ENCODE results near the gene RGL3.

DNA sequence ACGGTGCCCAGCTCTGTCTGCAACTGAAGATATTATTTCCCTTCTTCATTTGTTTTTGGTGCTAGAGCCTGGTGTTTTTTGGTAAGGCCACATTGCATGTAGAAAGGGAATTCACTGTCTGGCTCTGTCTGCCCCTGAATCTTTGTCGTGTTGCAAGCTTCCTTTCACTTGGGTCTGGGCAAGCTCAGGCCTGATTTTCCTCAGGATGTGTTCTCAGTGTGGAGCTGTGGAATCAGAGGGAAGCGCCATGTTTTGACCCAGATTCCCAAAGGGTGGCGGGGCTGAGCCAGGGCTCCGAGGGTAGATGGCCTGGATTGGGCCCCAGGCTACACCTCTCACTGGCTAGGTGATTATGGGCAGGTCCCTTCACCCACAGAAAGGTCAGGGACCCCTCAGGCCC lies 24.9 kb upstream of the RGL3 start:
- TF ChIP-seq, protein P1, sequence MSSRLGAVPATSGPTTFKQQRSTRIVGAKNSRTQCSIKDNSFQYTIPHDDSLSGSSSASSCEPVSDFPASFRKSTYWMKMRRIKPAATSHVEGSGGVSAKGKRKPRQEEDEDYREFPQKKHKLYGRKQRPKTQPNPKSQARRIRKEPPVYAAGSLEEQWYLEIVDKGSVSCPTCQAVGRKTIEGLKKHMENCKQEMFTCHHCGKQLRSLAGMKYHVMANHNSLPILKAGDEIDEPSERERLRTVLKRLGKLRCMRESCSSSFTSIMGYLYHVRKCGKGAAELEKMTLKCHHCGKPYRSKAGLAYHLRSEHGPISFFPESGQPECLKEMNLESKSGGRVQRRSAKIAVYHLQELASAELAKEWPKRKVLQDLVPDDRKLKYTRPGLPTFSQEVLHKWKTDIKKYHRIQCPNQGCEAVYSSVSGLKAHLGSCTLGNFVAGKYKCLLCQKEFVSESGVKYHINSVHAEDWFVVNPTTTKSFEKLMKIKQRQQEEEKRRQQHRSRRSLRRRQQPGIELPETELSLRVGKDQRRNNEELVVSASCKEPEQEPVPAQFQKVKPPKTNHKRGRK (tag; IDR thresholded peaks at IDR 0.05): no peak
- no peak for TF ChIP-seq EZH2 (IDR thresholded peaks at IDR 0.05; ENCODE audit: borderline replicate concordance, low read depth, low read length)
- no peak for TF ChIP-seq SMARCA5 (IDR thresholded peaks at IDR 0.05)
- TF ChIP-seq, protein P2, sequence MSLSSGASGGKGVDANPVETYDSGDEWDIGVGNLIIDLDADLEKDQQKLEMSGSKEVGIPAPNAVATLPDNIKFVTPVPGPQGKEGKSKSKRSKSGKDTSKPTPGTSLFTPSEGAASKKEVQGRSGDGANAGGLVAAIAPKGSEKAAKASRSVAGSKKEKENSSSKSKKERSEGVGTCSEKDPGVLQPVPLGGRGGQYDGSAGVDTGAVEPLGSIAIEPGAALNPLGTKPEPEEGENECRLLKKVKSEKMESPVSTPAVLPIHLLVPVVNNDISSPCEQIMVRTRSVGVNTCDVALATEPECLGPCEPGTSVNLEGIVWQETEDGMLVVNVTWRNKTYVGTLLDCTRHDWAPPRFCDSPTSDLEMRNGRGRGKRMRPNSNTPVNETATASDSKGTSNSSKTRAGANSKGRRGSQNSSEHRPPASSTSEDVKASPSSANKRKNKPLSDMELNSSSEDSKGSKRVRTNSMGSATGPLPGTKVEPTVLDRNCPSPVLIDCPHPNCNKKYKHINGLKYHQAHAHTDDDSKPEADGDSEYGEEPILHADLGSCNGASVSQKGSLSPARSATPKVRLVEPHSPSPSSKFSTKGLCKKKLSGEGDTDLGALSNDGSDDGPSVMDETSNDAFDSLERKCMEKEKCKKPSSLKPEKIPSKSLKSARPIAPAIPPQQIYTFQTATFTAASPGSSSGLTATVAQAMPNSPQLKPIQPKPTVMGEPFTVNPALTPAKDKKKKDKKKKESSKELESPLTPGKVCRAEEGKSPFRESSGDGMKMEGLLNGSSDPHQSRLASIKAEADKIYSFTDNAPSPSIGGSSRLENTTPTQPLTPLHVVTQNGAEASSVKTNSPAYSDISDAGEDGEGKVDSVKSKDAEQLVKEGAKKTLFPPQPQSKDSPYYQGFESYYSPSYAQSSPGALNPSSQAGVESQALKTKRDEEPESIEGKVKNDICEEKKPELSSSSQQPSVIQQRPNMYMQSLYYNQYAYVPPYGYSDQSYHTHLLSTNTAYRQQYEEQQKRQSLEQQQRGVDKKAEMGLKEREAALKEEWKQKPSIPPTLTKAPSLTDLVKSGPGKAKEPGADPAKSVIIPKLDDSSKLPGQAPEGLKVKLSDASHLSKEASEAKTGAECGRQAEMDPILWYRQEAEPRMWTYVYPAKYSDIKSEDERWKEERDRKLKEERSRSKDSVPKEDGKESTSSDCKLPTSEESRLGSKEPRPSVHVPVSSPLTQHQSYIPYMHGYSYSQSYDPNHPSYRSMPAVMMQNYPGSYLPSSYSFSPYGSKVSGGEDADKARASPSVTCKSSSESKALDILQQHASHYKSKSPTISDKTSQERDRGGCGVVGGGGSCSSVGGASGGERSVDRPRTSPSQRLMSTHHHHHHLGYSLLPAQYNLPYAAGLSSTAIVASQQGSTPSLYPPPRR (CRISPR knock-in tag; IDR thresholded peaks at IDR 0.05; ENCODE audit: borderline replicate concordance): no peak
- no peak for TF ChIP-seq MAFK (IDR thresholded peaks at IDR 0.05; ENCODE audit: low read length)
- no peak for TF ChIP-seq HLTF (IDR thresholded peaks at IDR 0.05)
- no peak for TF ChIP-seq HSF4 (CRISPR knock-in tag; IDR thresholded peaks at IDR 0.05; ENCODE audit: borderline replicate concordance)
- no peak for TF ChIP-seq POLR2A (conservative IDR thresholded peaks at IDR 0.05)
